DOHH2 (cell line): Measurements from ENCODE around the gene BCORL1.

Experiments used
- EZH2phosphoT487 ChIP-seq: fragments of 200-600 bp; sonication (generic); IDR thresholded peaks from 2 replicates; pipeline ENCODE4 v1.6.1; 2017; ENCODE audit warnings: borderline replicate concordance, mild to moderate bottlenecking, antibody characterized with exemption, low read length, moderate library complexity, mixed read lengths
- TF ChIP-seq, protein P1 (sequence below): fragments of 200-600 bp; sonication (generic); IDR thresholded peaks from one replicate; pipeline ENCODE4 v1.5.1; 2014; ENCODE audit warnings: antibody characterized with exemption, mild to moderate bottlenecking, low read depth, low read length; ENCODE audit not compliant: poor library complexity, severe bottlenecking

DNA sequence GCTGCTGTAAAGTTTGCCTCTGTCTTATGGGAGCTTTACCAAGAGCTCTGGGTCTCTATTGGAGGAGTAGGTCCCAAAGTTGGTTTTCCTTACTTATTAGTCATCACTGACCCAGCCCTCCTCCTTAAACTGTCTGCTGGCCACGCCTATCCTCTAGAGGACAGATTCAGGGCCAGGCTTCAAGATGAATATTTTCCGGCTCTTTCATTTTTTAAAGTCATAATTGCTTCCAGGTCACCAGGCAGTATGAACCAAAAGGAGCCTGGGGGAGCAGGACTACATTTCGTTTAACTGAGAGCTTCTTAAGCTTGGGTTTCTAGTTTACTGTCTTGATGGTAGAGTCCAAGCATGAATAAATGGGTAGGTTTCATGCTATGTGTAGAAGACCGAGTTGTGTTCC is 13.7 kb downstream of the BCORL1 start:
- TF ChIP-seq, protein P1, sequence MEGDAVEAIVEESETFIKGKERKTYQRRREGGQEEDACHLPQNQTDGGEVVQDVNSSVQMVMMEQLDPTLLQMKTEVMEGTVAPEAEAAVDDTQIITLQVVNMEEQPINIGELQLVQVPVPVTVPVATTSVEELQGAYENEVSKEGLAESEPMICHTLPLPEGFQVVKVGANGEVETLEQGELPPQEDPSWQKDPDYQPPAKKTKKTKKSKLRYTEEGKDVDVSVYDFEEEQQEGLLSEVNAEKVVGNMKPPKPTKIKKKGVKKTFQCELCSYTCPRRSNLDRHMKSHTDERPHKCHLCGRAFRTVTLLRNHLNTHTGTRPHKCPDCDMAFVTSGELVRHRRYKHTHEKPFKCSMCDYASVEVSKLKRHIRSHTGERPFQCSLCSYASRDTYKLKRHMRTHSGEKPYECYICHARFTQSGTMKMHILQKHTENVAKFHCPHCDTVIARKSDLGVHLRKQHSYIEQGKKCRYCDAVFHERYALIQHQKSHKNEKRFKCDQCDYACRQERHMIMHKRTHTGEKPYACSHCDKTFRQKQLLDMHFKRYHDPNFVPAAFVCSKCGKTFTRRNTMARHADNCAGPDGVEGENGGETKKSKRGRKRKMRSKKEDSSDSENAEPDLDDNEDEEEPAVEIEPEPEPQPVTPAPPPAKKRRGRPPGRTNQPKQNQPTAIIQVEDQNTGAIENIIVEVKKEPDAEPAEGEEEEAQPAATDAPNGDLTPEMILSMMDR = no peak
- no peak for TF ChIP-seq EZH2phosphoT487
